Fibroblast of skin of abdomen (primary cell): ENCODE measurements around the gene FOXE3.
"Not testable (repeated sequence)": the region's sequence is repeated elsewhere in the genome, so short reads cannot be mapped to it uniquely, and the experiment has no call there.

Experiments used
- DNase-seq: peaks from one replicate; pipeline ENCODE4 v3.0.0-alpha.2; 2013

FOXE3 gene

DNA sequence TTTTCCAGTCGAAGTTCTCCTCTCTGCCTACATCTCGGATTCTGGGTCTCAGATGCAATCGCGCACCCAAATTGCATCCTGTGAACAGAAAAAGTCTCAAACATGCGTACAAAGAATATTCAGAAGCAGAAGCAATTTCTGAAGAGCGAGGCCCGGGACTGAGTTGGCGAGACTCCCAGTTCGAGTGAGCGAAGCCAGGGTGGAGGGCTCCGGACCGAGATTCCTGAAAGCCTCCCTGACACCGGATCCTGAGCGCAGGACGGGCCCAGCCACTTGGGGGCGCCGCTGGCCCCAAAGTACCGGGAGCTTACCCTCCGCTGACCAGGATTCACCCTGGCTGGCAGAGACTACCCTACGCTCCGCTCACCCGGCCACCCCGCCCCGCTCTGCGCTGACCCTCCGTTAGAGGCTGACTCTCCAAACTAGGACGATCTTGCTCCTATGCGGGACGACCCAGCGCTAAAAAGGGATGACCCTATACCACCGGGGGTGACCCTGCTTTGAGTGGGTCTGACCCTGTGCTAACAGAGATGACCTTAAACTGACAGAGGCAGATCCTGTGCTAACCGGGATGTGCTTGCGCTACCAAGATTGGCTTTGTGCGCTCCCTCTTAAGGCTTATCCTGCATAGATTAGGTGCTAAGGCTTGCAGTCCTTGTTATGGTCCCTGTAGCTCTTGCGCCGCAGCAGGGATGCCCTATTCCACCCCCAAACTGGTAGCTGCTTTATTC, 33.9 kb downstream of the FOXE3 start:
- DNase-seq = no peak

DNA sequence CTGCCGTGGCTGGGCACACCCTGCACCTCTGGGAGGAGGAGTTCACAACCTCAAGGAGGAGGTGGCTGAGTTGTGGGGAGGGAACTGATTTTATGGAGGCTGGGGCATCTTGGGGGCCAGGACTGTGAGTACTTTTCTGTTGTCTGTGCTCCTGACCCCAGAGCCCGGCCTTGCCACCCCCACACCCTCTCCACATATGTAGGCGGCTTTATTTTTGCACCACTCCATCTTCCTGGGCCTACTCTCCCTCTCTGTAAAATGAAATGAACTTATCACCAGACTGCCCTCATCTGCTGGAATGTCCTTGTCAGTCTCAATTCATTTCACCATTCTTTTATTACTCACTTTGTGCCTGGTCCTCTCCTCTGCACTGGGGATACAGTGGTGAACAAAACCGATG, 34.5 kb downstream of the FOXE3 start:
- DNase-seq = no peak

DNA sequence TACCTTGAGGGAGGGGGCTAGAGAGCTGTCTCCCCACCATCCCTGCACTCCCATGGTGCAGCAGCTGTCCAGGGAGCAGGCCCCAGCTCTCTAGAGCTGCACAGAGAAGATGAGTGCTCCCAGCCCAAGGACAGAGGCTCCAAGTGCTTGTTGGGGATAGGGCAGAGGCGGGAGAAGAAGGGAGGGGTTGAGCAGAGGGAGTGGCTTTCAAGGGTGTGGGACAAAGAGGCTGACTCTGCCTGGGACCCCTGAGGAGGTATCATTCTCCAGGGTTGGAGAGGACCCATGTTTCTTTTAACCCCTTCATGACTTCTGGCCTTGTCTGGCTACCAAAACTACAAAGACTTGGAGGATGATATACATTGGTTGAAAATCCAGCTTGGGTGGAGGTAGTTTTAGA, 36.3 kb downstream of the FOXE3 start:
- DNase-seq = no peak

DNA sequence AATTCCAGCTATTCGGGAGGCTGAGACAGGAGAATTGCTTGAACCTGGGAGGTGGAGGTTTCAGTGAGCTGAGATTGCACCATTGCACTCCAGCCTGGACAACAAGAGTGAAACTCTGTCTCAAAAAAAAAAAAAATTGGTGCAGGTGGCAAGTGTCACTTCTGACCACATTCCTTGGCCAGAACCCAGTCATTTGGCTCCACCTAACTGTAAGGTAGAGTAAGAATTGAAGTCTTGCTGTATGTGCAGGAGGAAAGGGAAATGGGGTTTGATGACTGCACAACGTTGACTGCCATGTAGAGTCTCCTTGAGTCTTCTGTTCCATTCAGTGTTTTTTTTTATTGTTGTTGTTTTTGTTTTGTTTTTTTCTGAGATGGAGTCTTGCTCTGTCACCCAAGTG, 37.8 kb downstream of the FOXE3 start:
- DNase-seq = not testable (repeated sequence)

DNA sequence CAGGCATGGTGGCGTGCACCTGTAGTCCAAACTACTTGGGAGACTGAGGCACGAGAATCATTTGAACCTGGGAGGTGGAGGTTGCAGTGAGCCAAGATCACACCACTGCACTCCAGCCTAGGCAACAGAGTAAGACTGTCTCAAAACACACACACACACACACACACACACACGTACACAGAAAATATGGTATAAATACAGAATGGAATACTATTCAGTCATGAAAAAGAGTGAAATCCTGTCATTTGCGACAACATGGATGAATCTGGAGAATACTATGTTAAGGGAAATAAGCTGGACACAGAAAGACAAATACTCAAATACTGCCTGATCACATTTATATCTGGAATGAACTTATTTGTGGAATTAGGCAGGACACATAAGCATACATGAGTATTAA, 40.2 kb downstream of the FOXE3 start:
- no peak for DNase-seq

DNA sequence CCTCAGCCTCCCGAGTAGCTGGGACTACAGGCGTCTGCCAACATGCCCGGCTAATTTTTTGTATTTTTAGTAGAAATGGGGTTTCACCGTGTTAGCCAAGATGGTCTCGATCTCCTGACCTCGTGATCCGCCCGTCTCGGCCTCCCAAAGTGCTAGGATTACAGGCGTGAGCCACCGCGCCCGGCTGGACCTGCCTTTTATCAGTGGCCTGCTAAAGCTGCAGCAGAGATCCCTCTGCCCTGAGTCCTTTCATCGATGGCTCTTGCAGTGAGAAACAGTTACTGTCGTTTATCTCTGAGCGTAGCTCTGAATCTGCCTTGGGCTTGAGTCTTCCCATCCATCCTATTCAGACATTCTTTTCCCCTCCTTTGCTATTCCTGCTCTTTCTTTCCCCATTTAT, 41.5 kb downstream of the FOXE3 start:
- DNase-seq = not testable (repeated sequence)

DNA sequence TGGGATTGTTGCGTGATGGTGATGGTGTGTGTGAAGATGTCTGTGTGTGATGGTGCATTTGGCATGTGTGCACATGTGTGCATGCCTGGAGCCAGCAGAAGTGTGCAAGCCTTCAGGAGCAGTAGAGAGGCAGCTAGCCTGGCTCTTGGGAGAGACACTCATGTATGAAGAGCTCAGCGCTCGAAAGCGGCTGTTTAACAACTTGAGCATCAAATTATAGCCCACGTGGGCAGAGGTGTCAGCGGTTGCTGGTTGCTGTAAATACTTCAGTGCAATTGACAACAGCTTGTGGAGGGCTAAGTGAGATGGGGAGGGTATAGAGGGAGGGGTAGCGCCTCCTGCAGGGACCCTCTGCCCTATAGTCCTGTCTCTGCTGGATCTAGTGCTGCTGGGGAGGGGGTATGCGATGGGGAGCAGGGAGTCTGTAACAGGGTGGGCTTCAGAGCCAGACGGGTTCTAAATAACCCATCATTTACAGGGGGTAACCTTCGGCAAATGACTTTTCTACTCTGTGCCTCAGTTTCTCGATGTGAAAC, 43.2 kb downstream of the FOXE3 start:
- no peak for DNase-seq

DNA sequence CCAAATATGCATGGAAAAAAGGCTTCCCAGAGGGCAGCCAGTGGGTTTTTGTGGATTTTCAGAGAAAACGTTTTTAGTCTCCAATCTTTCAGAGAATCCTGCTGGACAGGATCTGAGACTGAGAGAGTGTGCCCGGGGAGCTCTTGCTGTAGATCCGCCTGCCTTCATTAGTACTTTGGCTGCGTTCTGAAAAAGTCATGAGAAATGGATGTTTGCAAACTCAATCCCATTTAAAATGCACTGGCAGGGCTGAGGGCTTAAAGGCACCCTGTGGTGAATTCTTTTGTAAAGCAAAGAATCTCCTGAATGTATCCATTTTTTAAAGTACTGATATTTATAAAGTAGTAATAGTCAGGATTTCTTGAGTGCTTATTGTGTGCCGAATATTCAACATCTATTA, 44.0 kb downstream of the FOXE3 start:
- no peak for DNase-seq

DNA sequence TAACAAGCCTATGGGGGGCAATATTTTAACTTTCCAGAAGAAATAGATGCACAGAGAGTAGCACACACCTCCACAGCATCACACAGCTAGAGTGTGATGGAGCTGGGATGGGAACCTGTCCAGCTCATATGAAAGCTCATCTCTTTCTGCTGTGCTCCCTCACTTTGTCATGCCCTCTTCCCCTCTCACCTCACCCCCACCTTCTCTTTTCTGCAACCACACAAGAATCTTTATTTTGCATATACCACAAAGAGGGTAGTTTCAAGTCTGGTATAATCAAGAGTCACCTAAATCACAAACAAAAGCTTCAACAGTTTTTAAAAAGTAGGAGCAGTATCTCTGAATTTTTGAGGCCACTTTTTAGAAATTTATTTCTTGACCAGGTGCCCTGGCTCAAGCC, 44.4 kb downstream of the FOXE3 start:
- no peak for DNase-seq

DNA sequence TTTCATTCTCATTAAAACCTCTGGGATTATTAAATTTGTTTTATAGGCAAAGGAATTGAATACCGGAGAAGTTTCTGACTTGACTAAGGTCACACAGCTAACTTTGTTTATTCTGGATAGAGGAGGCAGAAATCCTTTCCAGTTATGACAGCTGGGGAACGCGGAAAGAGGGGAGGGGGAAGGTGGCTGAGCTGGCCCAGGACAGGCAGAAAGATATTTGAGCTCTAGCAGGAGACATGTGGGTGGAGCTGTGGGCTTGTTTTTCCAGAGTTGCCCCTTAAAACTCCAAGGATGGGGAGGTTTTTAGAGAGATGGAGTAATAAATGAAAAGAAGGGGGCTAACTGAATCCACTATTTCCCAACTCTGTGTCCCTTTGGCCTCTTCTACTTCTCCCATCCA, 49.5 kb downstream of the FOXE3 start:
- DNase-seq = no peak
